GM19328 (cell line): ENCODE results near the gene TRANK1.
A peak's percentile ranks its signal among the peaks of the same experiment; 100 is the strongest.
"Not testable (repeated sequence)": the region's sequence is repeated elsewhere in the genome, so short reads cannot be mapped to it uniquely, and the experiment has no call there.

ENCODE experiments used
- ATAC-seq: cut with Tn5 transposase; IDR thresholded peaks from one replicate; pipeline ENCODE4 v1.9.1; 2021; ENCODE audit warnings: mild to moderate bottlenecking, moderate library complexity; ENCODE audit not compliant: unreplicated experiment

The TRANK1 gene

DNA sequence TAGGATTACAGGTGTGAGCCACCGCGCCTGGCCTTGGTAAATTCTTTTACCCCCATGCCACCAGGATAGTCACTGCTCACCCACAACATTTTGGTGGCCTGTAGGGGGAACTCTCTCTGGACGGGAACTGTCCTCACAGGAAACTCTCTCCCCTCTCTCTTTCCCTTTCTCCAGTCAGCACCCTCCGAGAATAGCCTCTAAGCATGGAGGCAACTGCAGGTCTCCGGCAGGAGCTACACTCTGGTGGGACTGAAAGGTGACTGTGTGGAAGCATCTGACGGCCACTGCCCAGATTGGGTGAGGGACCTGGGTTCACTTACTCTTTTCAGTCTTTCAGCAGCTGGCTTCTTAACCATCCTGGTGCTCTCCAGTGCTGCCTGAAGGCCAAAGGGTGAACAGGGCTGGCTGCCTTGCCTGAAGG is 21.3 kb downstream of the TRANK1 start:
- ATAC-seq, result no peak

DNA sequence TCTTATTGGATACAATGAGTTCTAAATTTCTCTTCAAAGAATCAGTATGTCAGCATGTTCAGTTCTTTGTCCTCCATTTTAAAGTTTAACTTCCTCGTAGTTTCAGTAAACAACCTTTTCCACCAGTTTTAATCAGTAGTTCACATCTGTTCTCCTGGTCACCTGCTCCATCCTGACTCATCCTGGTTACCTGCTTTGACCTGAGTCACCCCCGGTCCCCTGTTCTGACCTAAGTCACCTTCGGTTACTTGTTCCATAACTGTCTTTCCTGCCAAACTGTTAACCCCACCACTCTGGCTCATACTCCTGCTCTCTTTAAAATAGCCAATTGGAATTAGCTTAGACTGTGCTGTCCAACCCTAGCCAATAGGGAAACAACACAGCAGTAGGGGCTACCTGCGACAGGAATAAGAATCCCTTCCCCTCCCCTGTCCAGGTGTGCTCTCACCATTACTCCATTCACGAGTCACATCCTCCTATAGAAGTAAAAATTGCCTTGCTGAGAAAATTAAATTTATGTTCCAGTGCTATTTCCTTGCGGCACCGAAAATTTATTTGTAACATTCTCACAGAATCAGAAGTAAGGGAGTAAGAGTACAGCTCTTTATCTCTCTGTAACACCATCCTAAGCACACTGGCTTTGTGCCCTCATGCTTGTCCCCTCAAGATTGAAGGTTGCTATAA is 23.8 kb downstream of the TRANK1 start:
- no peak for ATAC-seq

DNA sequence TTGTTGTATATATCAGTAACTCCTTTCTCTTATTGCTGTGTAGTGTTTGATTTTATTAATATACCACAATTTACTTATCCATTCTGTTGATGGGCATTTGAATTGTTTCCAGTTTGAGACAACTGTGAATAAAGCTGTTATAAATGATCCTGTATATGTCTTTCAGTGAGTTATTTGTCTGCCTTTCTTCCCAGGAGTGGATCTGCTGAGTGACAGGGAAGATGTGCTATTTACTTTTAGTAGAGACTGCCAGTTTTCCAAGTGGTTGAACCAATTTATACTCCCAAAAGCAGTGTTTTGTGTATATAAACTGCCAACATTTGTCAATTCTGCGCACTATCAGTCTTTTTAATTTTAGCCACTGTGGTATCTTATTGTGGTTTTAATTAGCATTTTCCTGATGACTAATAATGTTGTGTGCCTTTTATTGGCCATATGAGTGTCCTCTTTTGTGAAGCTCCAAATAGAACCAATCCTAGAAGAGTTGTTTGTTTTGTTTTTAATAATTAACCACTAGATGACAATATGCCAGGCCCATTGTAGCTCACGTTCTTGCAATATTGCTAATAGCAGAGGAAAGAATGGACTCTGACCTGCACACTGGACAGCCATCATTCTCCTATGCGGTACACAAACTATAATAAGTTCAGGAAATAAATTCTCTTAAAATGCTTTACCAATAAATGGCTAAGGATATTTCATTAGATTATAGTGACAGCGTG is 25.3 kb downstream of the TRANK1 start:
- no peak for ATAC-seq

DNA sequence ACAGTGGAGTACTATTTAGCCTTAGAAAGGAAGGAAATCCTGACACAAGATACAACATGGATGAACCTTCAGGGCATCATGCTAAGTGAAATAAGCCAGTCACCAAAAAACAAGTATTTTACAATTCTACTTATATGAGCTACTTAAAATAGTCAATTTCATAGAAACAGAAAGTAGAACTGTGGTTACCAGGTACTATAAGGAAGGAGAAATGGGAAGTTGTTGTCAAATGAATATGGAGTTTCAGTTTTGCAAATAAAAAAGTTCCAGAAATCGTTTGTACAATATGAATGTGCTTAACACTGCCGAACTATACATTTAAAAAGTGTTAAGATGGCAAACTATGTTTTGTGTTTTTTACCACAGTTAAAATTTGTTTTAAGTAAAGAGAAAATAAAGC is 26.8 kb downstream of the TRANK1 start:
- peak; percentile 81 for ATAC-seq

DNA sequence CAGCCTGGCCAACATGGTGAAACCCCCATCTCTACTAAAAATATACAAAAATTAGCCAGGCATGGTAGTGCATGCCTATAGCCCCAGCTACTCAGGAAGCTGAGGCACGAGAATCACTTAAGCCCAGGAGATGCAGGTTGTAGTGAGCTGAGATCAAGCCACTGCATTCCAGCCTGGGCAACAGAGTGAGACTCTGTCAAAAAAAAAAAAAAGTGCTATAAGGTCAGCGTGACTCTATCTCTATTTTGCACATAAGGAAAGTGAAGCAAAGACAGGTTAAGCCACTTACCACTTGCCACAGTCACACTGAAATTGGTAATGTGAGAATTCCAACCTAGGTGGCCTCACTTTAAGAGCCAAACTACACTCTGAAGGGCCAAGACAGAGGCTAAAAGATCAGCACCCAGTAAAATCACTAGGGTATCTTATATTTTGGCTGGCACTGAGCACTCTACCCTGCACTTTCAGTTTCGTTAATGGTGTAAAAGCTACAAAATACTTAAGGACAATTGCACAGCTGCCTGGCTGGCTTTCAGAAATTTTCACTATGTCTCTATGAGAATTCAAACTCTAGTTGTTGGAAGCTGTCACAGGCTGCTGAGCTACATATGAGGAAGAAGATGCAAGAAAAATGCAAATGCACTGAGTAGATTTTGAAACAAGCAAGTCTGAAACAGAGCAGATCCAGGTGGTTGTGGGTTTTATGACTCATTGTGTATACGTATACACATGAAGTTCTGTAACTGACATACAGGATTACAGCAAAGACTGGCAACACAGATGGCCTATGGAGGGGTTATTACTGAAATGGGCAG is 32.7 kb downstream of the TRANK1 start:
- peak; percentile 98 for ATAC-seq

DNA sequence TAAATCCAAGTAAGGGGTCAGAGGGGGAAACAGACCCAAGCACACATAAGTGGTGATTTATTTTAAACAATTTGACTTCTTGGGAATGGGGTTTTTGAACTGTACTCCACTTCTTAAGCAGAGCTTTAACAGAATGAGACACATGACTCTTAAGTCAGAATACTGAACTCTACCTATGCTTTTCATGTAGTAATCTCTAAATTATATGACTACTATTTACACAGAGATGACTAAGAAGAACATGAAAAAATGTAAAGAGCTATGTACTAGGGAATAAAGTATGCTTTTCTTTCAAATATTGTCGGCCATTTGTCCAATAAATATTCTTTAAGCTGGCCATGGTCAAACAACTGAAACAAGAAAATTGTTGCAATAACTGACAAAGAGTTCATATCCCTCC is 35.2 kb downstream of the TRANK1 start:
- ATAC-seq, result no peak

DNA sequence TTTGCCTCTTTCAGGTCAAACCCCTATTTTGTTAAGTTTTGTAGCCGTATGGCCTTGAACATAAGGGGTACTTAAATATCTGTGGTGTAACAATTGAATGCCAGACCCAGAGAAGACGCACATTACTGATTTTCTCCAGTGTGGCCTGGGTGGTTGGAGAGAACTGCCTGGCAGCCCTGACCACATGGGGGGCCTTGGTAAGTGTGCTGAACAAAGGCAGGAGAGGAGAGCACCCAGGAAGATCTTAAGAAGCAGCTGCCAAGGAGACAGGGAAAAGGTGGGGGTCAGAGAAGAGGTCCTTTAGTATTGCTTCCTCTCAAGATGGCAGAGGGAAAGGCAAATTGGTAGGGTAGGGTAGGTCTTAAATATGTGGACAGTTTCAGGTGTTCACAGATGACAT is 35.7 kb downstream of the TRANK1 start:
- ATAC-seq, result no peak

DNA sequence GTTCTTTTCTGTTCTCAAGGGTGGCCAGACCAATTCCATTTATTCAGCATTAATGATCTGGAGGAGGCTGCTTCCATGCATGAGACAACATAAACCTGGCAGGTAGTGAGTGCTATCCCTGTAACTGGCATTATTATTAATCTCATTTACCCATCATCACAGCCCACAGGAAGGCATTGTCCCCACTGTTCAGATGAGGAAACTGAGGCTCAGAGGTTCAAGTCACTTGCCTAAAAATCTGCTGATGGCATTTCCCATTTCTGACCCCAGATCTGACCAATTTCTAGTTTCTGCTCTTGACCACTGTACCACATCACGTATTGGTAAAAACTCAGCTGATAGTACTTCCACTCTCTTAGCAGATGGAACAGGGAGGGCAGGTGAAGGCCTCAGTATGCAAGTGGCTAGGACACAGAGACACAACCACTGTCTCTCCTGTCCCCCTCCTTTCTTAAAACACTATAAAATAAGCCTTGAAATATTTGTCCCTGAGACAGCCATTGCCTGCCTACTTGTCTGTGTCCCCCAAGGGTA is 36.1 kb downstream of the TRANK1 start:
- ATAC-seq, result no peak

DNA sequence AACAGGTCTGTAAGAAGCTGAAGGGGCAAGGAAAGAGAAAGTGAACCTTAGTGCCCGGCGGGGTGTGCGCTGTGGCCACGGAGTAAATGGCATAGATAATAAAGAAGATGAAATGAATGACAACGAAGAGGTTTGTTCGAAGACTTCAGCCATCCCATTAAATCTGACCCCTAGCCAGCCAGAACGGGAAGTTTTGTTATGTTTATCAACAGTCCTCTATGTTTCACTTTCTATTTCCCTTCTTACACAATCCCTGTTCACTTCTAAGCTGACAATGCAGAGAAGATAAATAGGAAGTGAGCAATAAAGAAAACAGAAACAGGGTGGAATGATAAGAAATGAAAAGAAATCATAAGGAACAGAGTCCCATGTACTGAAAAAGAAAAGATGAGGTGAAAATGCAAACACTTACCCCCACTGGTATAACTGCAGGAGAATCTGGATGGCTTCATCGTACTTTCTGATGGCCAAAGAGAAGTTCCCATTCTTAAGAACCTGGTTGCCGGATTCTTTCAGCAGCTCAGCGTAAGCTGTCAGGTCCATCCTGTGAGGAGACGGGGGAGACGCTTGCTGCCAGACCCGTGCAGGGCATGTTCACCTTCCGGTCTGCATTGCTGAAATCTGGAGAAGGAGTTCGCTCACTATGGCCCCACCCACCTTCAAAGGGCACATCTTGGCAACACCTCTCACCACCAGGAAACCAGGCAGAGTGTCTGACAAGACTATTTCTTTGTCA is 36.8 kb downstream of the TRANK1 start:
- peak; percentile 22 for ATAC-seq

DNA sequence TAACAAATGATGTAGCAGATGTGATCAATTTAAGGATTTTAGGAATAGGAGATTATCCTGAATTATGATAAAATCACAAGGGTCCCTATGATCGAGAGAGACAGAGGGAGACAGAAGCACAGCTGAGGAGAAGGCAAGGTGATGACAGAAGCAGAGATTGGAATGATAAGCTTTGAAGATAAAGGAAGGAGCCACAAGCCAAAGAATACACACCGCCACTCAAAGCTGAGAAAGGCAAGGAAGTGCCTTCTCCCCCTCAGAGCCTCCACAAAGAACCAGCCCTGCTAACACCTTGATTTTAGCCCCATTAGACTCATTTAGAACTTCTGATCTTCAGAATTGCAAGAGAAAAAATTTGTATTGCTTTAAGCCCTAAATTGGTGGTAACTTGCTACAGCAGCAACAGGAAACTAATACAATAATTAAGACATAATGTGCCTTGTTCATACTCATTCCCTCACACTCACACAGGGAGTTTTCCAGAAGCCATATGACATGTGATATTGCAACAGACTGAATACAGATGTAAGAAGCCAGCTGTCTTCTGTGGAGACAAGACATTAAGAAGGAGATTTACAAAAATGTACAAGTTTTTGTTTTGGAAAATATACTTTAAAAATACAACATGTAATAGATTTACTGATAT is 38.2 kb downstream of the TRANK1 start:
- ATAC-seq, result no peak

DNA sequence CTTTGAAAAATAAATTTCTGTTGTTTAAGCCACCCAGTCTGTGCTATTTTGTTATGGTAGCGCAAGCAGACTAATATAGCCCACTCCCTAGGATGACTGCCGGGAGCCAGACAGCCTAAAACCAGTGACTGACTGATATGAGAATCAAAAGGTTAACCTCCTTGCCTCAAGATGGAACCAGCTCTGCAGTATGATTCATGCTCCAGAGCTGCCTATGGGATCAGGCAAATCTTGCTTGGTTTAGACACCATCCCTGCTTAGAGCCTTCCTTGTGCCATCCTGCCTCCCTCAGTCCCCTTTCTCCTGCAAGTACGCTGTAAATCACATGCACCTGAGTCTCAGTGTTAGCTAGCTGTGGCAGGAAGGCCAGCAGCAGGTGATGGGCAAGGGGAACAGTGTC is 39.3 kb downstream of the TRANK1 start:
- ATAC-seq, result no peak

DNA sequence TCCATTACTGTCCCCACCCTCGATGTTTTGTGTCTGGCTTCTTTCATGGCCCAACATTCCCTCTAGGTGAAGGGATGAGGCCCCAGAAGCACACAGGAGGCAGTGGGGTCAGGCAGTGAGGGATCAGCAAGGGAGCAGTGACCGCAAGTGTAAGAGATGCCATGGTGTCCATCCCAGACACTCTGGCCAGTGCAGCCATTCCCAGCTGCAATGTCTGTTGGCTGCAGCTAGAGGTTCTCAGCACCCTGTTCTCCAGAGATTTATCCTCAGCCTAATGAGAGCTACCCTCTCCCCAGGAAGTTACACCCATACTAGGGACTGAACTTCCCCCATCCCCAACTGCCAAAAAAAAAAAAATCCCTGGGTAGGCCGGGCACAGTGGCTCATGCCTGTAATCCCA is 40.2 kb downstream of the TRANK1 start:
- ATAC-seq, result no peak

DNA sequence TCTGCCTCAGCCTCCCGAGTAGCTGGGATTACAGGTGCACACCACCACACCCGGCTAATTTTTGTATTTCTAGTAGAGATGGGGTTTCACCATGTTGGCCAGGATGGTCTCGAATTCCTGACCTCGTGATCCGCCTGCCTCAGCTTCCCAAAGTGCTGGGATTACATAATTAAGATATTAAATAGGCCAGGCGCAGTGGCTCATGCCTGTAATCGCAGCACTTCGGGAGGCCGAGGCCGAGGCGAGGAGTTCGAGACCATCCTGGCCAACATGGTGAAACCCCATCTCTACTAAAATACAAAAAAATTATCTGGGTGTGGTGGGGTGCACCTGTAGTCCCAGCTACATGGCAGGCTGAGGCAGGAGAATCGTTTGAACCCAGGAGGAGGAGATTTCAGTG is 40.8 kb downstream of the TRANK1 start:
- not testable (repeated sequence) for ATAC-seq

DNA sequence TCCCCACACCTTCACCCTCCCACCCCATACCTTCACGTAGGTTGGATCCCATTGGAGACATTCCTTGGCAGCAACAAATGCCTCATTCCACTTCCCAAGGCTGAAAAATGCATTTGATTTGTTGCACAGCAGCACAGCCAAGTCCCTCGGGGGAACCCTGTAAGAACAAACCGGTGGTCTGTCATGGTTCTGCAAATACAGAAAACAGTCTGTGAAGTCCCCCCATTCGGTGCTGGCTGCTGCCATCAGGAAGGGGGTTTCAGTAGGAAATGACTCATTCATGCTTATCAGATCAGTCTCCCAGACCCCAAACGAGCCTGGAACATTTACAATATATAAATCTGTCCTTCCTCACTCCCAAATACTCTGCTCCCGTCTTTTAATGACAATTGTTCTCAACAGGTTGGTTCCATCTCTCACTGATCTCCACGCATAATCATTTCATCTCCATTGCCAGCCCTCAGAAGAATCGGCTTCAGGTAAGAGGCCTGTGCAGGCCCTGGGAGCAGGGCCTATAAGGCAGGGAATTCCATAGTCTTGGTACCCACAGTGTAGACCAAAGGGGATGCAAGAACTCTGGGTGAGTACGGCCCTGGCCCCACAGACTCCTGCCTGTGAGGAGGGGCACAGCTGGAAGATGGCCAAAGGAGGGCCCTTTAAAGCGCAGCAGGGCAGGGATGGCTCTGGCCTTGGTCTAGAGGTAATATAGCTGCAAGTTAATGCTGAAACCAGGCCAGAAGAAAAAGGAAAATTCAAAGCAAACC is 41.6 kb downstream of the TRANK1 start:
- ATAC-seq, result no peak

DNA sequence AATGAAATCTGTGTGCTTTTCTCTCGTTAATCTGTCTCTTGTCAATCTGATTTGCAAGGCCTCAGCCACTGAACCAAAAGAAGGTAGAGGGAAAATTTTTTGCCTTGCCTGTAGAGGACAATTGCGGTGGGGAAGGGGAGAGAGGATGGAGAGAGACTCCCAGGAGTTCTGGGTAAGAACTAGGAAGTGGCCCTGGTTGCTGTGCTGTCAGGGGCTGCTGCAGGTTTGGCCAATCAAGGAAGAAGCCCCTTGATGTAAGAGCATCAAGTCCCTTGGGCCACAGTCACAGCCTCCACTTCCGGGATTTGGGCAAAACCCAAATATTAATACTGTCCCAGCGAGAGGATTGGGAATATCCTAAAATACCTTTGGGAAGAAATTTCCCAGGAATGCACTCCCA is 43.3 kb downstream of the TRANK1 start:
- no peak for ATAC-seq

DNA sequence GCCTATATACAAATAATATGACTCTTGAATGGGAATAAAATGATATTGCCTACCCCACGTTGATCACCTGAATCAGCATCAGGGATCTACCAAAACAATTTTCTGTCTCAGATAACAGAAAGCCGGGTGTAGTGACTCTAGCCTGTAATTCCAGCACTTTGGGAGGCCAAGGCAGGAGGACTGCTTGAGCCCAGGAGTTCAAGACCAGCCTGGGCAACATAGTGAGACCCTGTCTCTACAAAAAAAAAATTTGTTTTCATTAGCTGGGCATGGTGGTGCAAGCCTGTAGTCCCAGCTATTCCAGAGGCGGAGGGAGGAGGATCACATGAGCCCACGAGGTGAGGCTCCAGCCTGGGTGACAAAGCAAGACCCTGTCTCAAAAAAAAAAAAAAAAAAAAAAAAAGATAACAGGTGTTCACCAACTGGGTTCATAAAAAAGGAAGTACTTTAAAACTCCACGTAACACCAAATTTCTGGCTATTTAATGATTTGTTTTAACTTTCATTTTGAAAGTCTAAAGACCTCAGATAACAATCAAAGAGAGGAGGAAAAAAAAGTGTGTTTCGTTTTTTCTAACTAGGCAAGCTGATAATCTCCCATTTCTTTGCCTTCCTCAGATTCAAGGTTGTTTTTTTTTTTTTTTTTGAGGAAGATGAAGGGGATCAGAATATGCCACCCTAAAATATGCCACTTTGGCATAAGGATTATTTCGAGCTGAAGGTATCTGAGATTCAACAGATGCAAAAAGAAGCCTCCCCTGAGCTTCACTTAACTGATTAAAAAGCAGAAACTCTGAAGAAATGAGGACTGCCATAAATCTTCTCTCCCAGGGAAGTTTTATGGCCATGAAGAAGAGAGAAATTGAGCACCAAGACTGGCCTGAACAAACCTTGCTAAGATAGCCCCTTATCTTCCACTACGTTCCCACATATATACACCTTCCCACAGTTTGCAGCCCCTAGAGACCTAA is 44.1 kb downstream of the TRANK1 start:
- ATAC-seq, result no peak

DNA sequence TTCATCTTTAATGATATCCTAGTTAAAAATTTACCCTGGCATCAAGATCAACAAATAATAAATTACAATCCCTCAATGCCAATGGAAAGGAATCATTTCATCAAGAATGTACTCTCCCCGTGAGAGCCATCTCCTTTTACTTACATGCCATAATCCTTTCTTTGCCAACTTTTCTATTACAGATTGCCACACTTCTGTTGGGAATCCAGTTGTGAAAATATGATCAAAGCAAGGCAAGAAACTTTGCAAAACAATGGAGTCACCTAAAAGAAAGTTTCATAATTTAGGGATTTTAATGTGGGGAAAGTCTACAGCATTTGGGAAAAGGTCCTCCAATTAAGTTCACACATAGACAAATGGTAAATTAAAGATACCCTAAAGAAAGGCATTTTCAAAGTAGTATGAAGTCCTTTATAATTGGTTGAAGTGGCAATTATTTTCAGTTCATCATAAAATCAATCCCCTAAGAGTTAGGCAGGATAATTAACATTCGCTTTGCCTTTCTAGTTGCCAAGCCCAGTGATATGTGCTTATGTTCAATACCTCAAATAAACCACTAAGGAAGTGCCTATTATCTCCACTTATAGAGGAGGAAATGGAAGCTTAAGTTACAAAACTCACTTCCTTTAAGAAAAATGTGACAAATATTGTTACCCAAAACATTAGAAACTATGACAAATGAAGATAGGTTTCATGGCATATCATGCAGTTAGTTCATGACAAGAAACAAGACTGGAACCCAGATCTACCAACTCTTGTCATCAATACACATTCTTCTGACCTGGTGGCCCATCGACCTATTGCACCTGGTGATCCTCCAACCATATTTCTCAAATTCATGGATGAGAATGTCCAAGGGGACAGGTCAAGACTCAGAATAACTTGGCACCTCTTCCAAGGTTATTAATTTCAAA is 49.1 kb downstream of the TRANK1 start:
- no peak for ATAC-seq
